Heart left ventricle (tissue), 16 donors: ENCODE results near the gene GH2. TPM values are rescaled to one million over a fixed set of nuclear protein-coding genes. Genes with fewer than 3 reads are reported as not detected.
"Not testable (repeated sequence)": the region's sequence is repeated elsewhere in the genome, so short reads cannot be mapped to it uniquely, and the experiment has no call there.

Source experiments
- ATAC-seq, 4 donors: fragments of 200-7000 bp; cut with Tn5 transposase; one replicate each; pipeline ENCODE4 v1.9.1; 2020 to 2022; ENCODE audit warnings: moderate library complexity in 4 of 4, mild to moderate bottlenecking in 3 of 4, moderate number of reproducible peaks in 1 of 4
- DNase-seq, 5 donors: peaks; one replicate each; pipeline ENCODE4 v3.0.0-alpha.2; 2020
- H3K27ac ChIP-seq, 12 donors: fragments of 200-600 bp; sonication (generic) in 4 of 12; one replicate each; pipeline versions ENCODE4 v1.5.0 to v1.8.0; 2016 to 2022; ENCODE audit warnings: mild to moderate bottlenecking in 2 of 12
- H3K27me3 ChIP-seq, 9 donors: fragments of 200-600 bp; sonication (generic) in 2 of 9; one replicate each; pipeline versions ENCODE4 v1.5.1 to v1.8.0; 2016 to 2022; ENCODE audit warnings: mild to moderate bottlenecking in 3 of 9
- H3K36me3 ChIP-seq, 9 donors: fragments of 200-600 bp; sonication (generic) in 2 of 9; one replicate each; pipeline versions ENCODE4 v1.5.0 to v1.8.0; 2018 to 2022; ENCODE audit warnings: mild to moderate bottlenecking in 2 of 9
- H3K4me1 ChIP-seq, 12 donors: fragments of 200-600 bp; sonication (generic) in 4 of 12; one replicate each; pipeline versions ENCODE4 v1.5.0 to v1.8.0; 2016 to 2022; ENCODE audit warnings: mild to moderate bottlenecking in 3 of 12
- H3K4me3 ChIP-seq, 12 donors: fragments of 200-600 bp; sonication (generic) in 4 of 12; one replicate each; pipeline versions ENCODE4 v1.5.0 to v1.8.0; 2017 to 2022; ENCODE audit warnings: mild to moderate bottlenecking in 9 of 12, moderate library complexity in 4 of 12
- H3K9me3 ChIP-seq, 12 donors: fragments of 200-600 bp; sonication (generic) in 4 of 12; one replicate each; pipeline versions ENCODE4 v1.5.0 to v1.8.0; 2016 to 2022; ENCODE audit warnings: mild to moderate bottlenecking in 1 of 12
- CTCF ChIP-seq, 12 donors: fragments of 200-600 bp; sonication (generic) in 4 of 12; IDR thresholded peaks; one replicate each; pipeline versions ENCODE4 v1.5.0 to v1.8.0; 2018 to 2022; ENCODE audit warnings: antibody characterized with exemption in 12 of 12, mild to moderate bottlenecking in 5 of 12
- POLR2A ChIP-seq, 2 donors: fragments of 450-650 bp; IDR thresholded peaks; one replicate each; pipeline ENCODE4 v1.6.1; 2017; ENCODE audit warnings: antibody characterized with exemption in 2 of 2, mild to moderate bottlenecking in 2 of 2, moderate library complexity in 2 of 2
- WGBS, 4 donors: extraction: QIAGEN DNeasy Blood & Tissue Kit in 2 of 4; methylation state at CpG; one replicate each; pipeline versions ENCODE4 v1.1.5 to v1.1.7; 2013 to 2018; 5-methylcytosine and 5-hydroxymethylcytosine counted together
- intact Hi-C, 10 donors: fragments of 100-400 bp; cut with DNase I; formaldehyde crosslinking; loops; one replicate each; pipeline versions ENCODE4 v1.11.1 to v1.14.2; 2022
- polyA plus RNA-seq, 2 donors: library from polyadenylated mRNA; stranded (reverse); fragments of 200-250 nt; gene quantifications; one replicate each; pipeline ENCODE4 v1.2.3, GENCODE V29; 2013
- total RNA-seq, 9 donors: library from RNA; depleted of rRNA in 2 of 9; stranded (reverse); fragments of >200 nt in 2 of 9; fragmentation: NEBNext Ultra II Directional in 3 of 9; extraction: Animal tissue kit (Norgen Biotek cat#: 25700) in 3 of 9; gene quantifications; one replicate each; pipeline versions ENCODE4 v1.1.0 to v1.2.4, GENCODE V29; 2016 to 2023
- donor health status: ischemic (EF 13 %, LVEDD 7.1; RV severe dilation, severe dysfunction).
- donor health status: healthy with polysubstance abuse.
- donor health status: DM: no; HTN: yes; CAD: no.
- donor health status: DM: no; HTN: no; CAD: no.
- donor health status: ischemic (EF 25% LVEDD 6.9; RV normal size, moderate dysfunction).
- donor health status: ischemic (EF 25% LVEDD 5.7; RV mildly dilated, moderate dysfunction).
- donor health status: healthy.
- donor health status: DM: yes; HTN: yes; CAD: no.
- donor health status: ischemic (EF 35%, LVEDD 5.7; RV mildly dilated, moderate dysfunction).
- donor health status: nonischemic (EF 11% LVEDD 7.7; RV severe dilation, severe dysfunction).
- donor health status: DM: yes; HTN: yes; CAD: no.
- donor health status: PGD.
- donor health status: ischemic (EF 29% LVEDD 5.4; RV normal size, mild dysfunction).
- donor health status: nonischemic (EF 23%, LVEDD 6.1; RV moderate dilation, normal function).

The GH2 gene
- total and polyA plus RNA-seq, 11 donors, result not detected

GRCh38 chr17:63925615-63926014 is 43.9 kb upstream of the GH2 start:
- peak in 1 of 5 donors; percentile 28 for DNase-seq
- no peak overlapping the region for H3K4me3 ChIP-seq
- intact Hi-C loops, result loop anchor here in 1 of 10 donors (10.0 kb wide), 1 partner anchor 59 kb away; no protein-coding TSS in a partner anchor

GRCh38 chr17:63922402-63922801 is 40.7 kb upstream of the GH2 start:
- not testable (repeated sequence) for H3K36me3 ChIP-seq, H3K4me1 ChIP-seq, H3K27me3 ChIP-seq, H3K27ac ChIP-seq, H3K9me3 ChIP-seq, DNase-seq, ATAC-seq, H3K4me3 ChIP-seq
- WGBS, 4 donors, result 75 to 82% (median 77%) methylated on average over 9 of the region's 9 CpGs
- intact Hi-C loops, result loop anchor here in 2 of 10 donors (5.0 to 10.0 kb wide), 2 partner anchors 62 to 105 kb away; no protein-coding TSS in a partner anchor

More at GRCh38 chr17:63925615-63926014, 43.9 kb upstream of the GH2 start:
- 67 to 89% (median 83%) methylated on average over 5 of the region's 5 CpGs for WGBS, 4 donors
- Histone ChIP-seq H3K4me1 (peaks cover 0 to 4% (median under 1%) of the 10 kb centered on the region in 12 donors), H3K36me3 (no peaks in the 10 kb centered on the region), H3K27me3 (no peaks in the 10 kb centered on the region), H3K27ac (no peak overlapping the region), H3K9me3 (no peaks in the 10 kb centered on the region)
- TF ChIP-seq POLR2A (IDR thresholded peaks at IDR 0.05), result no peak
- TF ChIP-seq CTCF (IDR thresholded peaks at IDR 0.05), result no peak
- no peak for ATAC-seq

- 91 to 100% (median 94%) methylated on average over 5 of the region's 5 CpGs for WGBS, 4 donors
Observed at GRCh38 chr17:63920779-63921178, 39.0 kb upstream of the GH2 start.

GRCh38 chr17:63920050-63920449 is 38.3 kb upstream of the GH2 start:
- H3K4me3 ChIP-seq, H3K36me3 ChIP-seq, ATAC-seq, DNase-seq, H3K27me3 ChIP-seq, H3K9me3 ChIP-seq, H3K4me1 ChIP-seq, H3K27ac ChIP-seq: not testable (repeated sequence)
- 86 to 90% (median 90%) methylated on average over 6 of the region's 6 CpGs for WGBS, 4 donors
- intact Hi-C loops, result loop anchor here in 2 of 10 donors (5.0 to 10.0 kb wide), 2 partner anchors 65 to 107 kb away; no protein-coding TSS in a partner anchor

More at GRCh38 chr17:63920779-63921178, 39.0 kb upstream of the GH2 start:
- ATAC-seq, H3K9me3 ChIP-seq, H3K27me3 ChIP-seq, DNase-seq, H3K36me3 ChIP-seq, H3K4me3 ChIP-seq, H3K27ac ChIP-seq, H3K4me1 ChIP-seq: not testable (repeated sequence)
- intact Hi-C loops, result loop anchor here in 2 of 10 donors (5.0 to 10.0 kb wide), 2 partner anchors 64 to 107 kb away; no protein-coding TSS in a partner anchor

GRCh38 chr17:63919311-63919723 is 37.6 kb upstream of the GH2 start:
- Histone ChIP-seq H3K4me1 (peaks cover 0 to 7% (median 0%) of the 10 kb centered on the region in 12 donors), H3K27me3 (no peaks in the 10 kb centered on the region), H3K27ac (no peak overlapping the region), H3K36me3 (no peaks in the 10 kb centered on the region), H3K4me3 (no peak overlapping the region), H3K9me3 (no peaks in the 10 kb centered on the region)
- 36 to 48% (median 39%) methylated on average over 8 of the region's 8 CpGs for WGBS, 4 donors
- TF ChIP-seq POLR2A (IDR thresholded peaks at IDR 0.05) (no peak), CTCF (IDR thresholded peaks at IDR 0.05) (peak; percentile 85 to 97 (median 91))
- ATAC-seq, result peak; percentile 59 to 86 (median 86)
- intact Hi-C loops, result loop anchor here (2.0 to 10.0 kb wide), 9 partner anchors 67 to 365 kb away; partner anchors contain the start of gene ERN1 (in 2 of the 10)
- peak in 4 of 5 donors; percentile 49 to 58 (median 54) for DNase-seq

GRCh38 chr17:63918789-63919305 is 37.1 kb upstream of the GH2 start, which contains the start of gene GH1:
Gene GH1, minus strand, starts transcription at chr17:63918839. Its CDS starts 63 bp downstream, at chr17:63918776.
- DNase-seq, H3K27me3 ChIP-seq, ATAC-seq, H3K27ac ChIP-seq, H3K9me3 ChIP-seq, H3K4me3 ChIP-seq, H3K4me1 ChIP-seq, H3K36me3 ChIP-seq: not testable (repeated sequence)
- intact Hi-C loops, result loop anchor here (2.0 to 10.0 kb wide), 9 partner anchors 68 to 366 kb away; partner anchors contain the start of gene ERN1 (in 2 of the 10)
- WGBS, 4 donors, result 40 to 53% (median 47%) methylated on average over 10 of the region's 10 CpGs
